Measurements from ENCODE around the gene ZFC3H1.

Gene ZFC3H1

DNA sequence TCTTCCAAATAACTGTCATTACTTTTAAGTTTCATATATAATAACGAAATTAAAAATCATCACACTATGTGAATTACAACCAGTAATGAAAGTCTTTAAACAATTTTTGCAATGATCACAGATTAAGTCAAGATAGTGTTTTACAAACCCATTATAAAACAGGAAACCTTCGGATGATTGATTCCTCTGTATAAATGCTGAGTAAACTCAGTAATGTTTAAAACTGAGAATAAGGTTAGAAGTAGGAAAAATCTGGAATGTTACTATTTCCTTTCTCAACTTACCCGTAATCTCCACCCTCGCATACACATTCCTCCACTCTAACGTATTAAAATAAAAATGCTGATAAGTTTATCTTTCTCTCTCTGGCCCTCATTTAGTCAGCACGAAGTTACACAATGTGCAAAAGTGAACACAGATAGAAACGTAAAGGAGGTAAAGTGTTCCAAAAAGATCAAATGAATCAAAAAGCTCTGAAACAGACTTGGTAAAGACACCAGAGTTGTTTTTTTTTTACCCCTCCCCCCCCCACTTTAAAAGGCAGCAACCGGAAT is 1.6 kb downstream of the ZFC3H1 start:
- no peak for TF ChIP-seq USF1 (IDR thresholded peaks at IDR 0.05)
- no peak for TF ChIP-seq CREB1 (IDR thresholded peaks at IDR 0.05; ENCODE audit: low read depth)
- TF ChIP-seq FOXM1 (IDR thresholded peaks at IDR 0.05; ENCODE audit: borderline replicate concordance, low read depth), result no peak
- no peak for TF ChIP-seq TEAD4 (IDR thresholded peaks at IDR 0.05)
- TF ChIP-seq TAF1 (IDR thresholded peaks at IDR 0.05; ENCODE audit: low read depth), result no peak
- TF ChIP-seq EP300 (IDR thresholded peaks at IDR 0.05; ENCODE audit: borderline replicate concordance), result no peak
- TF ChIP-seq EGR1 (IDR thresholded peaks at IDR 0.05), result no peak
- TF ChIP-seq, protein P1, sequence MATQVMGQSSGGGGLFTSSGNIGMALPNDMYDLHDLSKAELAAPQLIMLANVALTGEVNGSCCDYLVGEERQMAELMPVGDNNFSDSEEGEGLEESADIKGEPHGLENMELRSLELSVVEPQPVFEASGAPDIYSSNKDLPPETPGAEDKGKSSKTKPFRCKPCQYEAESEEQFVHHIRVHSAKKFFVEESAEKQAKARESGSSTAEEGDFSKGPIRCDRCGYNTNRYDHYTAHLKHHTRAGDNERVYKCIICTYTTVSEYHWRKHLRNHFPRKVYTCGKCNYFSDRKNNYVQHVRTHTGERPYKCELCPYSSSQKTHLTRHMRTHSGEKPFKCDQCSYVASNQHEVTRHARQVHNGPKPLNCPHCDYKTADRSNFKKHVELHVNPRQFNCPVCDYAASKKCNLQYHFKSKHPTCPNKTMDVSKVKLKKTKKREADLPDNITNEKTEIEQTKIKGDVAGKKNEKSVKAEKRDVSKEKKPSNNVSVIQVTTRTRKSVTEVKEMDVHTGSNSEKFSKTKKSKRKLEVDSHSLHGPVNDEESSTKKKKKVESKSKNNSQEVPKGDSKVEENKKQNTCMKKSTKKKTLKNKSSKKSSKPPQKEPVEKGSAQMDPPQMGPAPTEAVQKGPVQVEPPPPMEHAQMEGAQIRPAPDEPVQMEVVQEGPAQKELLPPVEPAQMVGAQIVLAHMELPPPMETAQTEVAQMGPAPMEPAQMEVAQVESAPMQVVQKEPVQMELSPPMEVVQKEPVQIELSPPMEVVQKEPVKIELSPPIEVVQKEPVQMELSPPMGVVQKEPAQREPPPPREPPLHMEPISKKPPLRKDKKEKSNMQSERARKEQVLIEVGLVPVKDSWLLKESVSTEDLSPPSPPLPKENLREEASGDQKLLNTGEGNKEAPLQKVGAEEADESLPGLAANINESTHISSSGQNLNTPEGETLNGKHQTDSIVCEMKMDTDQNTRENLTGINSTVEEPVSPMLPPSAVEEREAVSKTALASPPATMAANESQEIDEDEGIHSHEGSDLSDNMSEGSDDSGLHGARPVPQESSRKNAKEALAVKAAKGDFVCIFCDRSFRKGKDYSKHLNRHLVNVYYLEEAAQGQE (IDR thresholded peaks at IDR 0.05; ENCODE audit: low read depth), result no peak
- TF ChIP-seq, protein P2, sequence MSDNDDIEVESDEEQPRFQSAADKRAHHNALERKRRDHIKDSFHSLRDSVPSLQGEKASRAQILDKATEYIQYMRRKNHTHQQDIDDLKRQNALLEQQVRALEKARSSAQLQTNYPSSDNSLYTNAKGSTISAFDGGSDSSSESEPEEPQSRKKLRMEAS (IDR thresholded peaks at IDR 0.05), result no peak
- no peak for TF ChIP-seq YY1 (IDR thresholded peaks at IDR 0.05; ENCODE audit: low read depth)
- no peak for TF ChIP-seq NFIC (IDR thresholded peaks at IDR 0.05)

DNA sequence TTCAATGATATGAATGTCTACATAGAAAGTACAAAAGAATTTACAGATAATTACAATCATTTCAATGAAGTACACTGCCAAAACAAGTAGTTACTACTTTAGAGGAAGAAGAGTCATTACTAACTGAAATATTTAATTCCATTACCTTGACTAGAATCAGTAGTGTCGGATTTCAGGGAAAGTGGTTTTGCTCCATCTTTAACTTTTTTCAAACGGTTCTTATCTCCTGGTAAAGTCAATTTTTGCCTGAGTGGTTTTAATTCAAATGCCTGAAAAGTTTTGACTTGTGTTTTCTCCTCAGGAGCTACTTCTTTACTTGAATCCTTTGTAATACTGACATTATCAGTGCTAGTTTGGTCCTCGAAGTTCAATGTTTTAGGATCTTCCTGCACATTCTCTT is 6.9 kb downstream of the ZFC3H1 start:
- no peak for TF ChIP-seq CREB1 (IDR thresholded peaks at IDR 0.05; ENCODE audit: low read depth)
- no peak for TF ChIP-seq RAD21 (IDR thresholded peaks at IDR 0.05; ENCODE audit: low read depth)
- no peak for TF ChIP-seq NFIC (IDR thresholded peaks at IDR 0.05)
- TF ChIP-seq ZBTB7A (IDR thresholded peaks at IDR 0.05; ENCODE audit: low read depth), result no peak
- no peak for TF ChIP-seq TAF1 (IDR thresholded peaks at IDR 0.05; ENCODE audit: low read depth)
- TF ChIP-seq, protein P1 (IDR thresholded peaks at IDR 0.05; ENCODE audit: low read depth), result no peak
- no peak for TF ChIP-seq TCF12 (IDR thresholded peaks at IDR 0.05; ENCODE audit: low read depth)
- TF ChIP-seq YY1 (IDR thresholded peaks at IDR 0.05; ENCODE audit: low read depth), result no peak
- TF ChIP-seq CEBPB (IDR thresholded peaks at IDR 0.05), result no peak
- no peak for TF ChIP-seq USF1 (IDR thresholded peaks at IDR 0.05)
- TF ChIP-seq TEAD4 (IDR thresholded peaks at IDR 0.05), result no peak
- TF ChIP-seq EP300 (IDR thresholded peaks at IDR 0.05; ENCODE audit: borderline replicate concordance), result no peak
- TF ChIP-seq EGR1 (IDR thresholded peaks at IDR 0.05), result no peak
- TF ChIP-seq, protein P2 (IDR thresholded peaks at IDR 0.05), result no peak
- no peak for TF ChIP-seq FOXM1 (IDR thresholded peaks at IDR 0.05; ENCODE audit: borderline replicate concordance, low read depth)

DNA sequence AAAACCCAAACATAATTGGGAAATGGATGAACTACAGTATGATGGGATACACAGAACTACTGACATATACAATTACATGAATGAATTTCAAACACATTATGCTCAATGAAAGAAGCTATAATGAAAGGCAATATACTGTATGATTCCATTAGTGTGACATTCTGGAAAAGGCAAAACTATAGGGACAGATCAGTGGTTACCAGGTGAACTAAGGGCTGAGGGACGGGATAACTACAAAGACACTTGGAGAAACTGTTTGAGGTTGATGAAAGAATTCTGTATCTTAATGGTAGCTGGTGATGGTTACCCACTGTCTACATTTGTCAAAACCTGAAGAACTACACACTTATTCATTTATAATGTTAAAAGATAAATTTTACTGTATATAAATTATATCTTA is 7.7 kb downstream of the ZFC3H1 start:
- TF ChIP-seq, protein P1 (IDR thresholded peaks at IDR 0.05; ENCODE audit: low read depth), result no peak
- TF ChIP-seq TEAD4 (IDR thresholded peaks at IDR 0.05) (no peak), ZBTB7A (IDR thresholded peaks at IDR 0.05; ENCODE audit: low read depth) (no peak), TAF1 (IDR thresholded peaks at IDR 0.05; ENCODE audit: low read depth) (no peak), CREB1 (IDR thresholded peaks at IDR 0.05; ENCODE audit: low read depth) (no peak), EGR1 (IDR thresholded peaks at IDR 0.05) (no peak), CEBPB (IDR thresholded peaks at IDR 0.05) (no peak), FOXM1 (IDR thresholded peaks at IDR 0.05; ENCODE audit: borderline replicate concordance, low read depth) (no peak), NFIC (IDR thresholded peaks at IDR 0.05) (no peak), EP300 (IDR thresholded peaks at IDR 0.05; ENCODE audit: borderline replicate concordance) (no peak)
- TF ChIP-seq, protein P2 (IDR thresholded peaks at IDR 0.05), result no peak

GRCh38 chr12:71655495-71655894 is 8.2 kb downstream of the ZFC3H1 start:
- no peak for TF ChIP-seq ZBTB7A (IDR thresholded peaks at IDR 0.05; ENCODE audit: low read depth)
- TF ChIP-seq, protein P1 (IDR thresholded peaks at IDR 0.05; ENCODE audit: low read depth), result no peak
- TF ChIP-seq YY1 (IDR thresholded peaks at IDR 0.05; ENCODE audit: low read depth), result no peak
- no peak for TF ChIP-seq CREB1 (IDR thresholded peaks at IDR 0.05; ENCODE audit: low read depth)
- TF ChIP-seq USF1 (IDR thresholded peaks at IDR 0.05), result no peak
- no peak for TF ChIP-seq TEAD4 (IDR thresholded peaks at IDR 0.05)
- TF ChIP-seq TAF1 (IDR thresholded peaks at IDR 0.05; ENCODE audit: low read depth), result no peak
- TF ChIP-seq RAD21 (IDR thresholded peaks at IDR 0.05; ENCODE audit: low read depth), result no peak
- TF ChIP-seq, protein P2 (IDR thresholded peaks at IDR 0.05), result no peak
- TF ChIP-seq TCF12 (IDR thresholded peaks at IDR 0.05; ENCODE audit: low read depth), result no peak

Measured in Ishikawa (cell line).